Measurements from ENCODE around the gene EDEM3. TPM values are rescaled to one million over a fixed set of nuclear protein-coding genes. Genes with fewer than 3 reads are reported as not detected.
"Not testable (repeated sequence)": the region's sequence is repeated elsewhere in the genome, so short reads cannot be mapped to it uniquely, and the experiment has no call there.

The EDEM3 gene
- total RNA-seq, 2 donors from 2014 or later = 28.3 to 28.4 TPM

DNA sequence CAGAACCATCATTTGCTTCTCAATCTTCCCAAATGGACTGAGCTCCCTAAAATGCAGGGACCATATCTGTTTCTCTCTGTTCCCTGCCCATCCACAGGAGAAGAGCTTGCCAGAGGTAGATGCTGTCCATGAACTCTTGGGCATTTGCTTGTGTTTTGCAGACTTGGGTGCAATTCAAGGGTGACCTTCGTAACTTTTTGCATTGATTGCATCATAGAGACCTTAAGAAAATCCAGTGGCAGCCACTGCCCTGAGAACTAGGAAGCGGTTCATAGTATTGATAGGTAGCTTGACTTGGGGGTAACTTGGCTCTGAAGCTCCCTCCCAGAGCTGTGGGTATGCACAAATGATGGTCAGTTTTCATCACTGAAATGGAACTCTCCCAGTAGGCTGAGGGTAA is 34.3 kb upstream of the EDEM3 start:
- ATAC-seq (replicated peaks in 1 of 2) = no peak
- Mint-ChIP-seq H3K4me3 (no peak overlapping the region), H3K36me3 (ENCODE audit: insufficient read depth in 2 of 2) (peaks cover 2 to 4% of the 10 kb centered on the region in 2 donors), H3K27me3 (ENCODE audit: low read depth) (no peaks in the 10 kb centered on the region), H3K27ac (no peak overlapping the region), H3K9me3 (peaks cover 4 to 9% of the 10 kb centered on the region in 2 donors), H3K4me1 (ENCODE audit: low read depth) (peaks cover 21% of the 10 kb centered on the region)
- no peak for DNase-seq

DNA sequence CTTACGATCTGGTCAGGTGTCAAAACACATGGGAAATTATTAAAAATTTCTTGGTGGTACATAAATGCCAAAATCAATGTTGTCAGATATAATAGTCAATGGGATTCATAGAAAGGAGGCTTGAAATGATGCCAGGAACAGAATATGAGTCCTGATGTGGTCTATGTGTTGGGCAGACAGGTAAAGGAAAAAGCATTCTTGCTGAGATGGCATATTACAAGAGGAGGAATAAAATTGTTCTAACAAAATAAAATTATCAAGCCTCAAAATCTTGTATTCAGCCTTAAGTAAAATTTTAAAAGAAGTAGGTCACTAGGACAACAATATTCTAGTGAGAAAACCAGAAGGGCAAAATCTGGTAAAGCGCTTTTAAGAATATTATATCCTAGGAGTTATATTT is 30.9 kb upstream of the EDEM3 start:
- peaks cover 2 to 8% of the 10 kb centered on the region in 2 donors for H3K36me3 Mint-ChIP-seq (ENCODE audit: insufficient read depth in 2 of 2)
- H3K4me1 Mint-ChIP-seq (ENCODE audit: low read depth) = no peaks in the 10 kb centered on the region
- H3K27ac Mint-ChIP-seq = peak overlapping the region; percentile 33
- no peak for ATAC-seq (replicated peaks in 1 of 2)
- no peak for DNase-seq
- H3K4me3 Mint-ChIP-seq = no peak overlapping the region
- no peaks in the 10 kb centered on the region for H3K27me3 Mint-ChIP-seq (ENCODE audit: low read depth)
- peaks cover 6 to 11% of the 10 kb centered on the region in 2 donors for H3K9me3 Mint-ChIP-seq

DNA sequence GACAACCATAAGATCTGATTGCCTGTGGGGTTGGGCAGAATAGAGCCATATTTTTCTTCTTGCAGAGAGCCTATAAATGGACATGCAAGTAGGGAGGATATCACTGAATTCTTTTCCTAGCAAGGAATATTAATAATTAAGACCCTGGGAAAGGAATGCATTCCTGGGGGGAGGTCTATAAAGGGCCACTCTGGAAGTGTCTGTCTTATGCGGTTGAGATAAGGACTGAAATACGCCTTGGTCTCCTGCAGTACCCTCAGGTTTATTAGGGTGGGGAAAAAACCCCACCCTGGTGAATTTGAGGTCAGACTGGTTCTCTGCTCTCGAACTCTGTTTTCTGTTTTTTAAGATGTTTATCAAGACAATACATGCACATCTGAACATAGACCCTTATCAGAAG is 29.1 kb upstream of the EDEM3 start:
- DNase-seq; H3K4me3 Mint-ChIP-seq; H3K27ac Mint-ChIP-seq; H3K27me3 Mint-ChIP-seq (ENCODE audit: low read depth); H3K36me3 Mint-ChIP-seq (ENCODE audit: insufficient read depth in 2 of 2); H3K4me1 Mint-ChIP-seq (ENCODE audit: low read depth); ATAC-seq (replicated peaks in 1 of 2): not testable (repeated sequence)
- peaks cover 6 to 11% of the 10 kb centered on the region in 2 donors for H3K9me3 Mint-ChIP-seq

DNA sequence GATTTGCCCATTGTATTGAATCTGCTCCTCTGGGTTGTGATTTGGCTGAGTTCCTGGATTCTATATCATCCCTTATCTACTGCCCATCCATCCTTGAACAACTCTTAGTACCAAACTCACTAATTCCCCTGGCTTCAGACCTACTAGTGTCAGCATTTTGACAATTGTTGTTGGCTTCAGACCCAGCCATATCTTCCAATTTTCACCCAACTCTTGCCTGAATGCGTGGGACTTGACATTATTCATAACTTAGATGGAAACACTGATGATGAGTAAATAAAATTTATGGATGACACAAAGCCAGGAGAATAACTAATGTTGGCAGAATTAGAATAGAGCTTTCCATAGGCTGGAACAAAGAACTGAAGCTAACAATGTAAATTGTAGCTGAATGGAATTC is 27.3 kb upstream of the EDEM3 start:
- peaks cover 6 to 11% of the 10 kb centered on the region in 2 donors for H3K9me3 Mint-ChIP-seq
- ATAC-seq (replicated peaks in 1 of 2) (no peak), DNase-seq (no peak)
- peaks cover 0 to 8% of the 10 kb centered on the region in 2 donors for H3K36me3 Mint-ChIP-seq (ENCODE audit: insufficient read depth in 2 of 2)
- H3K27me3 Mint-ChIP-seq (ENCODE audit: low read depth) = no peaks in the 10 kb centered on the region
- no peak overlapping the region for H3K27ac Mint-ChIP-seq
- H3K4me3 Mint-ChIP-seq = no peak overlapping the region
- no peaks in the 10 kb centered on the region for H3K4me1 Mint-ChIP-seq (ENCODE audit: low read depth)

DNA sequence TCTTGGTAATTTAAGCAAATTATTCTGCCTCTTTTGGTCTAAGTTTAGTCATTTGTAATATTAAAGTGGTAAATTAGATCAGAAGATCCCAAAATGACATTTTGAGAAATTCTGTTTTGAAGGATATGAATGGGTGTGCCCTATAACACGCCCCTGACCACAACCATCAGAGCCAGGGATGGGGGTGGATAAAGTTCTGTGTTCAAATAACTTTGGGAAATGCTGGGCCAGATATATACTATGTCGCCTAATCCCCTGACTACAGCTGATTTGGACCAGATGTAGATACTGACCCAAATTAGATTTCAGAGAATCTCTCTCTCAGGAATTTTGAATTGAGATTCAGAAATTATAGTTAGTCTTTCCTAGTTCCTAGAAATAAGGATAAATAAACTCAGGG is 21.2 kb upstream of the EDEM3 start:
- no peak overlapping the region for H3K27ac Mint-ChIP-seq
- H3K9me3 Mint-ChIP-seq = no peaks in the 10 kb centered on the region
- no peaks in the 10 kb centered on the region for H3K4me1 Mint-ChIP-seq (ENCODE audit: low read depth)
- H3K27me3 Mint-ChIP-seq (ENCODE audit: low read depth) = no peaks in the 10 kb centered on the region
- H3K4me3 Mint-ChIP-seq = no peak overlapping the region
- peaks cover 0 to 2% of the 10 kb centered on the region in 2 donors for H3K36me3 Mint-ChIP-seq (ENCODE audit: insufficient read depth in 2 of 2)
- DNase-seq = no peak
- ATAC-seq (replicated peaks in 1 of 2) = no peak

DNA sequence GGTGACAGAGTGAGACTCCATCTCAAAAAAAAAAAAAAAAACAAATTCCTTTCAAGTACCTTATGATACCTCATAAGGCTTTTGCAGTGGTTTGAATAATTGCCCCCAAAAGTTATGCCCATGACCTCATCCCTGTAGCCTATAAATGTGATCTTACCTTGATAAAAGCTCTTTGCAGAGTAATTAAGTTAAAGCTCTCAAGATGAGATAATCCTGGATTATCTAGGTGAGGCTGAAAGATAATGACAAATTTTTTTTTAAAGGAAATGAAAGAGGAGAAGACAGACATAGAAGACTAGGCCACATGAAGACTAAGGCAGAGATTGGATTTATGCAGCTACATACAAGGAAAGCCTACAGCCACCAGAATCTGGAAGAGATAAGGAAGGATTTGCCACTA is 20.7 kb upstream of the EDEM3 start:
- no peak for DNase-seq
- peaks cover 0 to 2% of the 10 kb centered on the region in 2 donors for H3K36me3 Mint-ChIP-seq (ENCODE audit: insufficient read depth in 2 of 2)

DNA sequence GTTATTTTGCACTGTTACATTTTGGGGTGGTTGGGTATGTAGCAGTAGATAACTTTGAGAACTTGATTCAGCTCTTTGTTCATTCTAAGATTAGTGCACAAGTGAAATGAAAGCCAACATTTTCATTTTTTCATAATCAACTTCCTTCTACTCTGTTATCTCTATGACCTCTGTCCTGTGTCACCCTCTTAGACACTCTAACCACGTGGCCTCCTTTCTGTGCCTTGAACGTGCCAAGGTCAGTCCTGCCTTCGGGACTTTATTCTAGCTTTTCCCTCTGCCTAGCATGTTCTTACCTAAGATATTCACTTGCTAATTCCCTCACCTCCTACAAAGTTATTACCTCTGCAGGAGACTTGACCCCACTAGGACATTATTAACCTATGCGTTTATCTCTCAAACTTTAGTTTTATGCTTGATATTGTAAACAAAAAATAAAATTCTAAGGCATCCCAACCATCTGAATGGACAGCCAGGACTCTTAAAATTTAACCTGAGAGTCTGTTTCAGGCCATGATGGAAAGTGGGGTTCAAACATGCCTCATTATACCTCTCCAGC is 19.2 kb upstream of the EDEM3 start:
- Mint-ChIP-seq H3K27me3 (ENCODE audit: low read depth) (no peaks in the 10 kb centered on the region), H3K36me3 (ENCODE audit: insufficient read depth in 2 of 2) (peaks cover 0 to 2% of the 10 kb centered on the region in 2 donors), H3K4me1 (ENCODE audit: low read depth) (no peaks in the 10 kb centered on the region), H3K4me3 (no peak overlapping the region), H3K9me3 (no peaks in the 10 kb centered on the region), H3K27ac (no peak overlapping the region)
- DNase-seq (no peak), ATAC-seq (replicated peaks in 1 of 2) (no peak)

More for the DNA sequence above, 20.7 kb upstream of the EDEM3 start:
- Mint-ChIP-seq H3K9me3 (no peaks in the 10 kb centered on the region), H3K4me3 (no peak overlapping the region), H3K27ac (no peak overlapping the region), H3K4me1 (ENCODE audit: low read depth) (no peaks in the 10 kb centered on the region), H3K27me3 (ENCODE audit: low read depth) (no peaks in the 10 kb centered on the region)
- ATAC-seq (replicated peaks in 1 of 2) = no peak

DNA sequence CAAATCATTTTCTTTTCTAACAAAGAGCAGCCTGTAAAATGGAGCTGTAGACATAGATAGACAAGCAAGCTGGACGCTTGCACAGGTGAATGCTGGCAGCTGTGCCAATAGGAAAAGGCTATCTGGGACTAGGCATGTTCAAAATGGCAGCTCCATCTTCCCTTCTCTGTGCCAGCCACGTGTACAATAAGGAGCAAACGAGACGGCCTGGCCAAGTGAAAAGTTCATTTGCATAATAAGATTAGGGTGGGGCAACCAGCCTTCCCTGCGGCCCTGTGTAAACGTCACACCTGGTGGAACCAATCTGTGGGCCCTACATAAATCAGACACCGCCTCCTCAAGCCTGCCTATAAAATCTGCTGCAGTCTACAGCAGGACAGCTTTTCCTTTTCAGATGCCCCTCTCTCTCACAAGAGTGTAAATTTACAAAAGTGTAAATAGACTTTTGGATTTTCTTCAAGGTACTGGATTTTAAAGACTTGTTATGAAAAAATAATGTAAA is 16.6 kb upstream of the EDEM3 start:
- Mint-ChIP-seq H3K27ac (no peak overlapping the region), H3K27me3 (ENCODE audit: low read depth) (no peaks in the 10 kb centered on the region)
- no peak for ATAC-seq (replicated peaks in 1 of 2)

DNA sequence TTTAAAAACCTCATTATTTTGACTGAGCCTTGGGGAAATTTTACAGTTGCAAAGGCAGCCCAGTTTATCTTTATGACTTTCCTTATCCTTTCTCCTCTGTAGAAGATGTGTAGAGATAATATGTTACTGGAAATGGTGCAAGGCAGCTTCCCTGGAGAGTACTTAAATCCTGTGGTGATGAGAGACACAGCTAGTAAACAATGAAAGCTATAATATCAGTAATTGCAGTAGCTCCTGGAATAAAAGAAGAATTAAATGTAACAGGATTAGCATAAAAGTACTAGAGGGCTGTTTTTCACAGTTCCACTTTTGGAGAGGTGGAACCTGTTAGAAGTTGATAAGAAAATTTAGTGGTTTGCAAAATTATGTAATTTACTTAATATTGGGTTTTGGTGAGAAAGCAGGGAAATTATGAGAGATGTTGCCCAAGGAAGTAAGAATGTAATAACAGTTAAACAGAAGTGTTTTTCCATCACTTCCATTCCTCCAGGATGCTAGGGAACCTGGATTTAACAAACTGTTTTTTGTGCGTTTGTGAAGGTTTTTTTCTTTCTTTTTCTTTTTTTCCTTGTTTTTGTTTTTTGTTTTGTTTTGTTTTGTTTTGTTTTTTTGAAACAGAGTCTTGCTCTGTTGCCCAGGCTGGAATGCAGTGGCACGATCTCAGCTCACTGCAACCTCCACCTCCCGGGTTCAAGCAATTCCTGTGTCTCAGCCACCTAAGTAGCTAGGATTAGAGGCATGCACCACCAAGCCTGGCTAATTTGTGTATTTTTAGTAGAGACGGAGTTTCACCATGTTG is 15.7 kb upstream of the EDEM3 start:
- Mint-ChIP-seq H3K36me3 (ENCODE audit: insufficient read depth in 2 of 2) (peaks cover 0 to 2% of the 10 kb centered on the region in 2 donors), H3K4me3 (no peak overlapping the region), H3K9me3 (no peaks in the 10 kb centered on the region), H3K27ac (no peak overlapping the region), H3K27me3 (ENCODE audit: low read depth) (no peaks in the 10 kb centered on the region), H3K4me1 (ENCODE audit: low read depth) (no peaks in the 10 kb centered on the region)
- no peak for ATAC-seq (replicated peaks in 1 of 2)
- DNase-seq = no peak

More for the DNA sequence above, 16.6 kb upstream of the EDEM3 start:
- DNase-seq = no peak
- Mint-ChIP-seq H3K9me3 (no peaks in the 10 kb centered on the region), H3K4me3 (no peak overlapping the region), H3K36me3 (ENCODE audit: insufficient read depth in 2 of 2) (peaks cover 0 to 2% of the 10 kb centered on the region in 2 donors), H3K4me1 (ENCODE audit: low read depth) (no peaks in the 10 kb centered on the region)

DNA sequence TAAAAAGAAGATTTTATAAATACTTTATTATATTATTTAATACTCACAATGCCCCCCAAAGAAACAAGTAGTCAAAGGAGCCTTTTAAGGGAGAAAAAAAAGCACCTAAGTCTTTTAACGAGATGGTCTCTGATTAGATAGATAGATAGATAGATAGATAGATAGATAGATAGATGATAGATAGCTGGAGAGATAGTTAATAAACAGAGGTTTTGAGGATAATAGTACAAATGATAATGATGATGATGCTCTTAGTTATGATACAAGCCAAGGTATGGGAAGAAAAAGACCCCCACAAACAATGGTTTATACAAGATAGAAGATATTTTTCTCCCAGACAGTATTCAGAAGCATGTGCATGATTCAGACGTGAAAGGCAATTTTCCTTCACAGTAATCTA is 14.6 kb upstream of the EDEM3 start:
- Mint-ChIP-seq H3K27ac (no peak overlapping the region), H3K9me3 (no peaks in the 10 kb centered on the region), H3K36me3 (ENCODE audit: insufficient read depth in 2 of 2) (no peaks in the 10 kb centered on the region), H3K27me3 (ENCODE audit: low read depth) (no peaks in the 10 kb centered on the region), H3K4me1 (ENCODE audit: low read depth) (no peaks in the 10 kb centered on the region), H3K4me3 (no peak overlapping the region)
- DNase-seq (no peak), ATAC-seq (replicated peaks in 1 of 2) (no peak)

DNA sequence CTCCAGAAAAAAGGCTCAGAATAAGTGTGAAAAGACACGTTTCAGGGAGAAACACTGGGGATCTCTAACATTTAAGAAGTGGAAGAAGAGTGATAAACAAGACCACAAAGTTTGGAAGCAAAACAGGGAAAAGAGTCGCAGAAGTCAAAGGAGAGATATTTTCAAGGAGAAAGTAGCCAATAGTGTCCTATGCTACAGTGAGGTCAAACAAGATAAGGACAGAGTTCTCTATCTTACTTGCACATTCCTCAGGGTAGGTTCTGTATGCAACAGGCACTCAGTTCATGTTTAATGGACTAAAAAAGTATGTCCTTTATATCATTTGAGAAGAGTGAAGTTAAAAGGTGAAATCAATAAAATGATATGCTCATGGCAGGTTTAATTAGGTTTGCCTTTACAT is 13.8 kb upstream of the EDEM3 start:
- Mint-ChIP-seq H3K27ac (no peak overlapping the region), H3K36me3 (ENCODE audit: insufficient read depth in 2 of 2) (no peaks in the 10 kb centered on the region), H3K27me3 (ENCODE audit: low read depth) (no peaks in the 10 kb centered on the region), H3K9me3 (no peaks in the 10 kb centered on the region), H3K4me1 (ENCODE audit: low read depth) (no peaks in the 10 kb centered on the region), H3K4me3 (no peak overlapping the region)
- no peak for DNase-seq
- no peak for ATAC-seq (replicated peaks in 1 of 2)

DNA sequence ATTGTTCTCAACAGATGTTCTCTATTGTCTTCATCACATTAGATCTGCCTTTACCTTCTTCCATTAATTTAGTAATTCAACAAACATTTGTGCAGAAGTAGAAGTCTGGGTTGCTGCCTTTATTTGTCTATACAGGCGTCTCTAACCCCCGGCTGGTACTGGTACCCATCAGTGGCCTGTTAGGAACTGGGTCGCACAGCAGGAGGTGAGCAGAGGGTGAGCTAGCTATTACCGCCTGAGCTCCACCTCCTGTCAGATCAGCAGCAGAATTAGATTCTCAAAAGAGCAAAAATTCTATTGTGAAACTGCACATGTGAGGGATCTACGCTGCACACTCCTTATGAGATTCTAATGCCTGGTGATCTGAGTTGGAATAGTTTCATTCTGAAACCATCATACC is 12.9 kb upstream of the EDEM3 start:
- Mint-ChIP-seq H3K9me3 (no peaks in the 10 kb centered on the region), H3K36me3 (ENCODE audit: insufficient read depth in 2 of 2) (no peaks in the 10 kb centered on the region), H3K4me3 (no peak overlapping the region), H3K4me1 (ENCODE audit: low read depth) (no peaks in the 10 kb centered on the region), H3K27me3 (ENCODE audit: low read depth) (no peaks in the 10 kb centered on the region), H3K27ac (no peak overlapping the region)
- DNase-seq (no peak), ATAC-seq (replicated peaks in 1 of 2) (no peak)

DNA sequence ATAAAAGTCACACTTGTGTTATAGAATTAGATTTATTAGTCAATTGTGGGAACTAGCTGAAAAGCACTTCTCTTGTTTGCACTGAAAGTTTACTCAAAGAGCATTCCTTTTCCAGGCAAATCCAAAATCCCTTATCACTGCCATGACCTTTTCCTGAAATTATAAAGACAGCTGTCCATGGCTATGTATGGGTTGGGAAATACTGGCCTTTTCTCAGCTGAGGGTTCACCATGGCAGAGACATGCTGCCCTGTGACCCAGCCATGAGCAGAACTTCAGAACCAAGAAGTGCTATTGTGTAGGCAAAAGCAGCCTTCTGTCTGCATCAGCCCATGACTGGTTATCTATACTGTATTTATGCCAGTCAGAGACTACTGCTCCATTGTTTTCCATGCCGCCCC is 9.8 kb upstream of the EDEM3 start:
- Mint-ChIP-seq H3K4me1 (ENCODE audit: low read depth) (no peaks in the 10 kb centered on the region), H3K27me3 (ENCODE audit: low read depth) (no peaks in the 10 kb centered on the region), H3K9me3 (no peaks in the 10 kb centered on the region), H3K27ac (no peak overlapping the region), H3K36me3 (ENCODE audit: insufficient read depth in 2 of 2) (no peaks in the 10 kb centered on the region), H3K4me3 (no peak overlapping the region)
- no peak for DNase-seq
- ATAC-seq (replicated peaks in 1 of 2) = no peak

DNA sequence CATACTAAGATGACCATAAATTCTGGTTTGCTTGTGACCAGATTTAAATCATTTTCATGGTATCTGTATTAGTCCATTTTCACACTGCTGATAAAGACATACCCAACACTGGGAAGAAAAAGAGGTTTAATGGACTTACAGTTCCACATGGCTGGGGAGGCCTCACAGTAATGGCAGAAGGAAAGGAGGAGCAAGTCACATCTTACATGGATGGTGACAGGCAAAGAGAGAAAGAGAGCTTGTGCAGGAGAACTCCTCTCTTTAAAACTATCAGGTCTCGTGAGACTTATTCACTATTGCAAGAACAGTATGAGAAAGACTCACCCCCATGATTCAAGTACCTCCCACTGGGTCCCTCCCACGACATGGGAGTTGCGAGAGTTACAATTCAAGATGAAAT is 8.9 kb upstream of the EDEM3 start:
- H3K4me3 Mint-ChIP-seq; H3K27ac Mint-ChIP-seq; H3K27me3 Mint-ChIP-seq (ENCODE audit: low read depth); H3K36me3 Mint-ChIP-seq (ENCODE audit: insufficient read depth in 2 of 2); H3K9me3 Mint-ChIP-seq; DNase-seq; H3K4me1 Mint-ChIP-seq (ENCODE audit: low read depth); ATAC-seq (replicated peaks in 1 of 2): not testable (repeated sequence)

All from activated T-cell treated with anti-CD3 and anti-CD28 coated beads, Interleukin-2, amount 50 U/mL, for 72 hours (primary cell).